Endodermal cell (in vitro differentiated cells): Measurements from ENCODE around the gene PAPOLA. TPM values are rescaled to one million over a fixed set of nuclear protein-coding genes. Genes with fewer than 3 reads are reported as not detected.

Experiments used
- DNase-seq: peaks from one replicate; pipeline ENCODE4 v3.0.0-alpha.2; 2017
- H3K27ac ChIP-seq: 2 replicates; pipeline ENCODE4 v1.5.1; 2013; ENCODE audit warnings: mild to moderate bottlenecking, low read depth, low read length, moderate library complexity
- H3K27me3 ChIP-seq: 2 replicates; pipeline ENCODE4 v1.6.1; 2013; ENCODE audit warnings: mild to moderate bottlenecking, low read length, moderate library complexity; ENCODE audit not compliant: insufficient read depth, control insufficient read depth, poor library complexity, severe bottlenecking
- H3K36me3 ChIP-seq: 2 replicates; pipeline ENCODE4 v1.7.0; 2013; ENCODE audit warnings: mild to moderate bottlenecking, low read length, moderate library complexity; ENCODE audit not compliant: control insufficient read depth, insufficient read depth
- H3K4me1 ChIP-seq: one replicate; pipeline ENCODE4 v1.7.0; 2013; ENCODE audit warnings: low read length; ENCODE audit not compliant: control insufficient read depth, insufficient read depth
- H3K4me3 ChIP-seq: 2 replicates; pipeline ENCODE4 v1.5.1; 2013; ENCODE audit warnings: mild to moderate bottlenecking, low read length, moderate library complexity
- H3K9ac ChIP-seq: 2 replicates; pipeline ENCODE4 v1.6.1; 2013; ENCODE audit warnings: mild to moderate bottlenecking, low read length, moderate library complexity; ENCODE audit not compliant: poor library complexity, severe bottlenecking; ENCODE audit errors: extremely low read depth
- H3K9me3 ChIP-seq: 2 replicates; pipeline ENCODE4 v1.6.1; 2013; ENCODE audit warnings: mild to moderate bottlenecking, low read length, moderate library complexity; ENCODE audit not compliant: control insufficient read depth
- H3K27ac Mint-ChIP-seq: 2 replicates; pipeline ENCODE4 v1.8.0; 2020; ENCODE audit warnings: mixed read lengths
- H3K27me3 Mint-ChIP-seq: 2 replicates; pipeline ENCODE4 v1.8.0; 2021; ENCODE audit warnings: mild to moderate bottlenecking, mixed read lengths; ENCODE audit not compliant: insufficient read depth
- H3K36me3 Mint-ChIP-seq: 2 replicates; pipeline ENCODE4 v1.8.0; 2020; ENCODE audit warnings: low read depth, mixed read lengths
- H3K4me1 Mint-ChIP-seq: 2 replicates; pipeline ENCODE4 v1.8.0; 2020; ENCODE audit warnings: mixed read lengths
- H3K4me3 Mint-ChIP-seq: 2 replicates; pipeline ENCODE4 v1.8.0; 2020; ENCODE audit warnings: mild to moderate bottlenecking, moderate library complexity, mixed read lengths
- H3K9me3 Mint-ChIP-seq: 2 replicates; pipeline ENCODE4 v1.8.0; 2020; ENCODE audit warnings: mild to moderate bottlenecking, mixed read lengths
- CTCF ChIP-seq: fragments of 200-600 bp; sonication (generic); conservative IDR thresholded peaks from 2 replicates; pipeline ENCODE4 v1.5.0; 2021; ENCODE audit warnings: antibody characterized with exemption, mild to moderate bottlenecking
- WGBS, 2 experiments: methylation state at CpG; one replicate each; pipeline versions ENCODE4 v1.1.5 to v1.1.7; 2013; ENCODE audit warnings: missing lambda C conversion rate in 2 of 2, mixed read lengths in 1 of 2; ENCODE audit not compliant: insufficient coverage in 1 of 2, insufficient read length in 1 of 2; 5-methylcytosine and 5-hydroxymethylcytosine counted together
- total RNA-seq, 2 donors: library from RNA; stranded (reverse); fragmentation: NEBNext Ultra II Directional in 1 of 2; extraction: Animal tissue kit (Norgen Biotek cat#: 25700) in 1 of 2; gene quantifications; 2 replicates in 1 of 2; 3 replicates in 1 of 2; pipeline ENCODE4 v1.2.1, GENCODE V29; 2021

The PAPOLA gene
- total RNA-seq, 2 donors from 2014 or later, result 218 to 225 TPM

- TF ChIP-seq CTCF, result no peak
- peaks cover 3% of the 10 kb centered on the region for H3K4me1 Mint-ChIP-seq
- WGBS, 2 experiments, result 90 to 97% methylated on average over 14 to 21 of the region's 21 CpGs
- Histone ChIP-seq H3K27me3 (peaks cover 15% of the 10 kb centered on the region), H3K27ac (no peak overlapping the region), H3K9ac (no peak overlapping the region), H3K4me3 (no peak overlapping the region), H3K36me3 (no peaks in the 10 kb centered on the region), H3K4me1 (no peaks in the 10 kb centered on the region), H3K9me3 (no peaks in the 10 kb centered on the region)
- peaks cover 12% of the 10 kb centered on the region for H3K27me3 Mint-ChIP-seq
- peak; percentile 26 for DNase-seq
- H3K36me3 Mint-ChIP-seq, result no peaks in the 10 kb centered on the region
- H3K9me3 Mint-ChIP-seq, result no peaks in the 10 kb centered on the region
- H3K27ac Mint-ChIP-seq, result no peak overlapping the region
- H3K4me3 Mint-ChIP-seq, result no peak overlapping the region
Measured at GRCh38 chr14:96586921-96587822, 85.0 kb downstream of the PAPOLA start.

- H3K27ac Mint-ChIP-seq, result no peak overlapping the region
- 90 to 98% methylated on average over 5 to 6 of the region's 6 CpGs for WGBS, 2 experiments
- H3K4me3 Mint-ChIP-seq, result no peak overlapping the region
- H3K27me3 Mint-ChIP-seq, result peaks cover 17% of the 10 kb centered on the region
- Histone ChIP-seq H3K4me3 (no peak overlapping the region), H3K36me3 (no peaks in the 10 kb centered on the region), H3K27me3 (peaks cover 22% of the 10 kb centered on the region), H3K9me3 (no peaks in the 10 kb centered on the region), H3K27ac (no peak overlapping the region), H3K9ac (no peak overlapping the region), H3K4me1 (no peaks in the 10 kb centered on the region)
- peak; percentile 36 for DNase-seq
- H3K9me3 Mint-ChIP-seq, result no peaks in the 10 kb centered on the region
- TF ChIP-seq CTCF, result no peak
- H3K36me3 Mint-ChIP-seq, result no peaks in the 10 kb centered on the region
- peaks cover 3% of the 10 kb centered on the region for H3K4me1 Mint-ChIP-seq
Measured at GRCh38 chr14:96587823-96588385, 85.7 kb downstream of the PAPOLA start.

GRCh38 chr14:96588410-96589257 lies 86.5 kb downstream of the PAPOLA start:
- Mint-ChIP-seq H3K4me3 (no peak overlapping the region), H3K4me1 (peaks cover 3% of the 10 kb centered on the region), H3K9me3 (no peaks in the 10 kb centered on the region), H3K27me3 (peaks cover 24% of the 10 kb centered on the region), H3K36me3 (no peaks in the 10 kb centered on the region), H3K27ac (no peak overlapping the region)
- Histone ChIP-seq H3K4me3 (no peak overlapping the region), H3K4me1 (no peaks in the 10 kb centered on the region), H3K27me3 (peaks cover 29% of the 10 kb centered on the region), H3K9me3 (no peaks in the 10 kb centered on the region), H3K9ac (no peak overlapping the region), H3K27ac (no peak overlapping the region), H3K36me3 (no peaks in the 10 kb centered on the region)
- TF ChIP-seq CTCF, result no peak
- peak; percentile 31 for DNase-seq
- 88% methylated on average over 12 to 22 of the region's 22 CpGs for WGBS, 2 experiments
